H1 (cell line): ENCODE data around the gene ASAP3. TPM values are rescaled to one million over a fixed set of nuclear protein-coding genes. Genes with fewer than 3 reads are reported as not detected.

ENCODE experiments used
- CTCF ChIA-PET: fragments of 300-600 bp; sonication (Branson Sonifier 250); formaldehyde crosslinking; loops from one replicate; lab custom pipeline; 2021; ENCODE audit not compliant: partially characterized antibody; lab: Charles Lee
- POLR2A ChIA-PET: fragments of 300-600 bp; sonication (Branson Sonifier 250); formaldehyde crosslinking; loops from one replicate; lab custom pipeline; 2021; ENCODE audit warnings: inconsistent platforms; ENCODE audit not compliant: partially characterized antibody; lab: Charles Lee
- DNase-seq, 2 experiments: peaks; one replicate each; pipeline versions ENCODE4 v3.0.0 to v3.0.0-alpha.2; 2010 to 2022; ENCODE audit warnings: low spot score in 2 of 2, low read depth in 1 of 2, mixed read lengths in 1 of 2
- FAIRE-seq: peaks from 2 replicates; lab custom pipeline; 2011; peaks lifted over from hg19 to GRCh38; lab: Jason Lieb, UNC
- H2AFZ ChIP-seq: 2 replicates; pipeline ENCODE4 v1.8.1; 2012; ENCODE audit warnings: low read length, inconsistent platforms
- H2AK5ac ChIP-seq: 2 replicates; pipeline ENCODE4 v1.6.1; 2013; ENCODE audit warnings: low read depth, low read length
- H2BK120ac ChIP-seq: replicated peaks from 2 replicates; pipeline ENCODE3; 2013; ENCODE audit warnings: low read depth, low read length, inconsistent platforms
- H2BK12ac ChIP-seq: 2 replicates; pipeline ENCODE4 v1.6.1; 2013; ENCODE audit warnings: low read depth, low read length
- H2BK15ac ChIP-seq: 2 replicates; pipeline ENCODE4 v1.6.1; 2013; ENCODE audit warnings: low read length
- H2BK20ac ChIP-seq: 2 replicates; pipeline ENCODE4 v1.6.1; 2013; ENCODE audit warnings: low read length
- H2BK5ac ChIP-seq: 2 replicates; pipeline ENCODE4 v1.6.1; 2013; ENCODE audit warnings: low read depth, low read length
- H3K14ac ChIP-seq: 2 replicates; pipeline ENCODE4 v1.6.1; 2013; ENCODE audit warnings: inconsistent platforms; ENCODE audit not compliant: insufficient read length
- H3K18ac ChIP-seq: 2 replicates; pipeline ENCODE4 v1.6.1; 2013; ENCODE audit warnings: low read length; ENCODE audit errors: extremely low read depth
- H3K23ac ChIP-seq: 2 replicates; pipeline ENCODE4 v1.6.1; 2013; ENCODE audit warnings: inconsistent platforms; ENCODE audit not compliant: insufficient read length
- H3K23me2 ChIP-seq: 2 replicates; pipeline ENCODE4 v1.6.1; 2013; ENCODE audit warnings: low read depth, low read length
- H3K27ac ChIP-seq: 2 replicates; pipeline ENCODE4 v1.6.1; 2011; ENCODE audit warnings: low read depth, low read length, inconsistent platforms
- H3K27me3 ChIP-seq, 4 experiments: replicated peaks in 1 of 4; 1 replicate in 1 of 4; 2 replicates in 3 of 4; pipeline versions ENCODE4 v1.6.1 to v1.8.1; 2011 to 2013; ENCODE audit warnings: low read length in 3 of 4, mild to moderate bottlenecking in 3 of 4, inconsistent platforms in 2 of 4, mixed read lengths in 2 of 4, moderate library complexity in 1 of 4; ENCODE audit not compliant: control insufficient read depth in 3 of 4, insufficient read depth in 3 of 4; ENCODE audit errors: extremely low read depth in 1 of 4
- H3K36me3 ChIP-seq, 4 experiments: 2 replicates each; pipeline versions ENCODE4 v1.6.1 to v1.8.1; 2011 to 2013; ENCODE audit warnings: mild to moderate bottlenecking in 4 of 4, low read length in 3 of 4, moderate library complexity in 2 of 4, control low read depth in 1 of 4, inconsistent platforms in 1 of 4; ENCODE audit not compliant: insufficient read depth in 4 of 4, control insufficient read depth in 2 of 4
- H3K4ac ChIP-seq: replicated peaks from 2 replicates; pipeline ENCODE3; 2013; ENCODE audit warnings: low read length, low read depth, mixed read lengths, inconsistent platforms; ENCODE audit not compliant: insufficient read length
- H3K4me1 ChIP-seq, 4 experiments: replicated peaks in 1 of 4; 1 replicate in 1 of 4; 2 replicates in 3 of 4; pipeline versions ENCODE4 v1.6.1 to v1.8.1; 2011 to 2013; ENCODE audit warnings: low read length in 3 of 4, inconsistent platforms in 2 of 4, mixed read lengths in 1 of 4; ENCODE audit not compliant: insufficient read depth in 4 of 4, control insufficient read depth in 3 of 4
- H3K4me2 ChIP-seq, 2 experiments: 2 replicates each; pipeline versions ENCODE4 v1.6.1 to v1.8.1; 2011 to 2013; ENCODE audit warnings: low read depth in 2 of 2, low read length in 2 of 2, control low read depth in 1 of 2, inconsistent platforms in 1 of 2, mild to moderate bottlenecking in 1 of 2; ENCODE audit not compliant: insufficient read depth in 1 of 2
- H3K4me3 ChIP-seq, 4 experiments: fragments of 200-600, 300-600 bp in 1 of 4; sonication (generic), shearing (Covaris generic), sonication (Bioruptor Twin) in 1 of 4; 2 replicates each; pipeline versions ENCODE4 v1.5.1 to v1.8.1; 2011 to 2016; ENCODE audit warnings: low read length in 4 of 4, low read depth in 3 of 4, control low read depth in 2 of 4, inconsistent platforms in 2 of 4, mild to moderate bottlenecking in 2 of 4, mixed read lengths in 1 of 4, moderate library complexity in 1 of 4; ENCODE audit not compliant: insufficient read depth in 2 of 4; ENCODE audit errors: extremely low read depth in 1 of 4
- H3K56ac ChIP-seq: replicated peaks from 2 replicates; pipeline ENCODE3; 2013; ENCODE audit warnings: low read depth, mild to moderate bottlenecking, mixed read lengths, low read length, inconsistent platforms; ENCODE audit not compliant: insufficient read length
- H3K79me1 ChIP-seq: 2 replicates; pipeline ENCODE4 v1.6.1; 2013; ENCODE audit warnings: low read depth, low read length, control low read depth
- H3K79me2 ChIP-seq, 2 experiments: 2 replicates each; pipeline versions ENCODE4 v1.6.1 to v1.8.1; 2012 to 2013; ENCODE audit warnings: low read length in 2 of 2, mild to moderate bottlenecking in 2 of 2, inconsistent platforms in 1 of 2; ENCODE audit not compliant: insufficient read depth in 2 of 2, control insufficient read depth in 1 of 2
- H3K9ac ChIP-seq, 4 experiments: replicated peaks in 1 of 4; 1 replicate in 1 of 4; 2 replicates in 3 of 4; pipeline versions ENCODE4 v1.6.1 to v1.8.1; 2011 to 2013; ENCODE audit warnings: low read depth in 3 of 4, low read length in 3 of 4, control low read depth in 2 of 4, mild to moderate bottlenecking in 2 of 4, moderate library complexity in 2 of 4, inconsistent platforms in 1 of 4; ENCODE audit errors: extremely low read depth in 1 of 4
- H3K9me3 ChIP-seq, 2 experiments: 2 replicates each; pipeline versions ENCODE4 v1.6.1 to v1.8.1; 2012 to 2013; ENCODE audit warnings: mild to moderate bottlenecking in 2 of 2, moderate library complexity in 2 of 2, control low read depth in 1 of 2, inconsistent platforms in 1 of 2, low read depth in 1 of 2, low read length in 1 of 2, mixed read lengths in 1 of 2; ENCODE audit not compliant: insufficient read depth in 2 of 2
- H4K20me1 ChIP-seq, 2 experiments: replicated peaks in 1 of 2; 2 replicates each; pipeline versions ENCODE3 to v1.8.1; 2011 to 2013; ENCODE audit warnings: inconsistent platforms in 2 of 2, low read length in 2 of 2, mild to moderate bottlenecking in 1 of 2; ENCODE audit not compliant: insufficient read depth in 2 of 2, control insufficient read depth in 1 of 2
- H4K5ac ChIP-seq: 2 replicates; pipeline ENCODE4 v1.6.1; 2013; ENCODE audit warnings: low read length, low read depth, mixed read lengths, inconsistent platforms; ENCODE audit not compliant: insufficient read length
- H4K8ac ChIP-seq: 2 replicates; pipeline ENCODE4 v1.8.0; 2013; ENCODE audit warnings: mild to moderate bottlenecking, moderate library complexity, low read length, inconsistent platforms; ENCODE audit not compliant: insufficient read depth; ENCODE audit errors: extremely low read depth
- H4K91ac ChIP-seq: replicated peaks from 2 replicates; pipeline ENCODE3; 2013; ENCODE audit warnings: low read length, mixed read lengths, inconsistent platforms; ENCODE audit not compliant: insufficient read length
- CHD1 ChIP-seq: IDR thresholded peaks from 2 replicates; pipeline ENCODE4 v1.6.1; 2012; ENCODE audit warnings: low read depth, low read length, improper control_type of control experiment
- GABPA ChIP-seq: IDR thresholded peaks from 2 replicates; pipeline ENCODE4 v1.6.1; 2011; ENCODE audit warnings: mild to moderate bottlenecking, low read length, moderate library complexity, borderline replicate concordance; ENCODE audit not compliant: insufficient read depth
- NRF1 ChIP-seq: IDR thresholded peaks from 2 replicates; pipeline ENCODE4 v1.6.1; 2011; ENCODE audit warnings: mild to moderate bottlenecking, low read depth, low read length, improper control_type of control experiment
- SIN3A ChIP-seq, 2 experiments: IDR thresholded peaks in 1 of 2; conservative IDR thresholded peaks in 1 of 2; 2 replicates each; pipeline ENCODE4 v1.6.1; 2011 to 2012; ENCODE audit warnings: low read length in 2 of 2, improper control_type of control experiment in 1 of 2, low read depth in 1 of 2, mild to moderate bottlenecking in 1 of 2
- SUZ12 ChIP-seq: fragments of 200-600 bp; sonication (generic); IDR thresholded peaks from 2 replicates; pipeline ENCODE4 v1.6.1; 2012; ENCODE audit warnings: mild to moderate bottlenecking, inconsistent platforms, low read length, moderate library complexity, mixed read lengths
- TAF7 ChIP-seq: optimal IDR thresholded peaks from 2 replicates; pipeline ENCODE3; 2011; ENCODE audit warnings: low read depth, mild to moderate bottlenecking, inconsistent platforms, low read length, moderate library complexity, borderline replicate concordance
- WGBS, 2 experiments: shearing (Covaris generic) in 1 of 2; methylation state at CpG; one replicate each; pipeline versions ENCODE4 v1.1.6 to v1.1.7; 2013 to 2015; ENCODE audit warnings: low lambda C conversion rate in 2 of 2, mixed read lengths in 2 of 2, inconsistent platforms in 1 of 2, low coverage in 1 of 2, missing lambda C conversion rate in 1 of 2; ENCODE audit not compliant: insufficient replicate concordance in 2 of 2, insufficient coverage in 1 of 2, insufficient read length in 1 of 2; ENCODE audit errors: extremely low coverage in 1 of 2, missing lambda C conversion rate in 1 of 2; 5-methylcytosine and 5-hydroxymethylcytosine counted together
- polyA plus RNA-seq, 7 experiments: library from polyadenylated mRNA; depleted of rRNA in 3 of 7; stranded (reverse) in 5 of 7; unstranded in 2 of 7; fragments of >200 nt in 5 of 7; fragments of 200-250 nt in 2 of 7; gene quantifications; 1 replicate in 5 of 7; 2 replicates in 1 of 7; 4 replicates in 1 of 7; pipeline versions ENCODE4 v1.2.1 to v1.2.3, GENCODE V29; 2011 to 2013; ENCODE audit warnings: missing spikeins in 2 of 7, mixed read lengths in 2 of 7
- total RNA-seq: library from RNA; stranded (reverse); fragmentation: NEBNext Ultra II Directional; extraction: Animal tissue kit (Norgen Biotek cat#: 25700); gene quantifications from 2 replicates; pipeline ENCODE4 v1.2.1, GENCODE V29; 2021

Gene ASAP3
- total and polyA plus RNA-seq, 2 of the 8 experiments (the other 6 are each of a cell fraction or from before 2014, with no cell fraction given) = 53.1 to 58.0 TPM

GRCh38 chr1:23478896-23479665 lies 4.9 kb downstream of the ASAP3 start:
- peaks cover 10% of the 10 kb centered on the region; the same call in 1 of the 2 replicates for H3K23me2 ChIP-seq
- no peak overlapping the region for H4K5ac ChIP-seq
- peaks cover 15 to 32% of the 10 kb centered on the region in 2 experiments for H4K20me1 ChIP-seq
- no peak overlapping the region for H3K56ac ChIP-seq
- DNase-seq (no peak), FAIRE-seq (no peak)
- H2AK5ac ChIP-seq = no peak overlapping the region
- no peak overlapping the region for H2BK12ac ChIP-seq
- no peak overlapping the region for H3K4me3 ChIP-seq
- POLR2A ChIA-PET = interaction anchor here (1.3 kb wide), 1 partner anchor 13 kb away, joined by 4 read pairs; no protein-coding TSS in a partner anchor
- no peak overlapping the region for H3K9ac ChIP-seq
- no peak overlapping the region for H3K4ac ChIP-seq
- H3K79me2 ChIP-seq = peaks cover 0 to 50% of the 10 kb centered on the region in 2 experiments; a peak in 2 of 4 replicates
- no peak overlapping the region for H4K8ac ChIP-seq
- no peak overlapping the region for H3K4me2 ChIP-seq
- H2AFZ ChIP-seq = no peak overlapping the region
- no peak overlapping the region for H2BK120ac ChIP-seq
- H2BK15ac ChIP-seq = no peak overlapping the region
- no peaks in the 10 kb centered on the region for H3K36me3 ChIP-seq
- CTCF ChIA-PET = interaction anchor here (0.6 to 1.5 kb wide), 3 partner anchors 18 to 107 kb away, joined by 6 read pairs; no protein-coding TSS in a partner anchor
- H3K79me1 ChIP-seq = peaks cover 17% of the 10 kb centered on the region
- H2BK20ac ChIP-seq = no peak overlapping the region
- no peak overlapping the region for H4K91ac ChIP-seq
- TF ChIP-seq NRF1 (no peak), CHD1 (no peak), TAF7 (no peak), SIN3A (conservative IDR thresholded peaks at IDR 0.05 in 1 of 2, IDR thresholded peaks at IDR 0.05 in 1 of 2; ENCODE audit: low read depth in 1 of 2, low read length in 2 of 2) (no peak), GABPA (no peak), SUZ12 (no peak)
- H3K18ac ChIP-seq = no peak overlapping the region
- H3K4me1 ChIP-seq = peaks cover 0 to 8% (median 3%) of the 10 kb centered on the region in 4 experiments; a peak in 5 of 7 replicates
- H2BK5ac ChIP-seq = no peak overlapping the region
- no peak overlapping the region for H3K14ac ChIP-seq
- no peak overlapping the region for H3K23ac ChIP-seq
- WGBS, 2 experiments = 89% methylated on average over 9 of the region's 9 CpGs; no CpG with 5 or more reads in 1 of the 2 experiments
- no peaks in the 10 kb centered on the region; a peak in 1 of 7 replicates for H3K27me3 ChIP-seq
- H3K27ac ChIP-seq = no peak overlapping the region
- no peaks in the 10 kb centered on the region for H3K9me3 ChIP-seq
